PFSK-1 (cell line): ENCODE data around the gene ANKIB1.

Experiments used
- POLR2AphosphoS5 ChIP-seq: IDR thresholded peaks from 2 replicates; pipeline ENCODE4 v1.6.1; 2012; ENCODE audit warnings: low read depth, mild to moderate bottlenecking, control low read depth, low read length, moderate library complexity
- REST ChIP-seq, 2 experiments: IDR thresholded peaks; 2 replicates each; pipeline versions ENCODE4 v1.6.1 to v1.8.0; 2011 to 2012; ENCODE audit warnings: low read depth in 2 of 2, low read length in 2 of 2, control low read depth in 1 of 2, inconsistent platforms in 1 of 2, mild to moderate bottlenecking in 1 of 2, moderate library complexity in 1 of 2; ENCODE audit not compliant: insufficient read depth in 1 of 2

DNA sequence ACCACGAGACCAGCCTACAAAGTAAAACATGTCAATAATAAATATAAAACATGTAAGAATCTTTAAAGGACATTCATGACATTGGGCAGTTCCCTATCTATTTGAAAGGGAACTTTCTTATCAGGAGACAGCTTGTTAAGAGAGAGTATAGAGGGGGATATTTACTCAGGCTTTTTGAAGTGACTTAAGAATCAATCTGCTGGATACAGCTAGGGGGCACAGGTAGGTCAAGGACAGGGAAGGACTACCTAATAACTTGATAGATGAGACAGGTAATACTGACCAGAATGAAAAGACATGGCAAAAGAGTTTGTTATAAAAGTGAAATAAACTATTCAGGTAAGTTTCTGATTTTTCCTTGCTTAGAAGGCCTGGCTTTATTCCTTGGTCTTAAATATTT is 45.0 kb upstream of the ANKIB1 start:
- TF ChIP-seq REST (IDR thresholded peaks at IDR 0.05; ENCODE audit: insufficient read depth in 1 of 2, low read depth in 2 of 2, low read length in 2 of 2) (no peak), POLR2AphosphoS5 (no peak)
